Loucy (cell line): ENCODE measurements around the gene TARBP1.

ENCODE experiments used
- H2AFZ ChIP-seq: fragments of 200-600 bp; sonication (generic); 2 replicates; pipeline ENCODE4 v1.6.0; 2016; ENCODE audit warnings: antibody characterized with exemption, mild to moderate bottlenecking, low read length, moderate library complexity
- H3F3A ChIP-seq: fragments of 200-600 bp; 2 replicates; pipeline ENCODE4 v1.6.0; 2016; ENCODE audit warnings: antibody characterized with exemption, low read depth, mild to moderate bottlenecking
- H3K27me3 ChIP-seq: fragments of 200-600 bp; sonication (generic); 2 replicates; pipeline ENCODE4 v1.6.1; 2014; ENCODE audit warnings: low read length, mild to moderate bottlenecking; ENCODE audit not compliant: insufficient read depth, poor library complexity, severe bottlenecking
- H3K36me3 ChIP-seq: fragments of 200-600 bp; sonication (generic); 2 replicates; pipeline ENCODE4 v1.6.1; 2016; ENCODE audit warnings: low read length; ENCODE audit not compliant: insufficient read depth
- H3K4me1 ChIP-seq: fragments of 200-600 bp; sonication (generic); 2 replicates; pipeline ENCODE4 v1.5.1; 2014; ENCODE audit warnings: low read length, mild to moderate bottlenecking; ENCODE audit not compliant: insufficient read depth, poor library complexity, severe bottlenecking
- H3K4me2 ChIP-seq: fragments of 200-600 bp; sonication (generic); 2 replicates; pipeline ENCODE4 v1.6.0; 2014; ENCODE audit warnings: antibody characterized with exemption, low read length, low read depth, mild to moderate bottlenecking; ENCODE audit not compliant: poor library complexity, severe bottlenecking
- H3K4me3 ChIP-seq: fragments of 200-600 bp; sonication (generic); 2 replicates; pipeline ENCODE4 v1.5.1; 2014; ENCODE audit warnings: low read length, mild to moderate bottlenecking, mixed read lengths; ENCODE audit not compliant: poor library complexity, severe bottlenecking
- H3K79me2 ChIP-seq: fragments of 200-600 bp; sonication (generic); 2 replicates; pipeline ENCODE4 v1.6.1; 2014; ENCODE audit warnings: low read length; ENCODE audit not compliant: insufficient read depth
- H3K9ac ChIP-seq: fragments of 200-600 bp; sonication (generic); 2 replicates; pipeline ENCODE4 v1.6.0; 2014; ENCODE audit warnings: mild to moderate bottlenecking, low read depth, low read length, moderate library complexity; ENCODE audit not compliant: poor library complexity, severe bottlenecking
- H3K9me2 ChIP-seq: fragments of 200-600 bp; sonication (generic); replicated peaks from 2 replicates; pipeline ENCODE4 v1.6.1; 2016; ENCODE audit warnings: low read depth, low read length, mixed read lengths
- H3K9me3 ChIP-seq: fragments of 200-600 bp; sonication (generic); 2 replicates; pipeline ENCODE4 v1.6.1; 2014; ENCODE audit warnings: mild to moderate bottlenecking, antibody characterized with exemption, low read length, low read depth; ENCODE audit not compliant: insufficient read depth
- H4K20me1 ChIP-seq: fragments of 200-600 bp; sonication (generic); 2 replicates; pipeline ENCODE4 v1.6.0; 2014; ENCODE audit warnings: antibody characterized with exemption, low read length, mild to moderate bottlenecking; ENCODE audit not compliant: insufficient read depth, poor library complexity, severe bottlenecking
- EZH2phosphoT487 ChIP-seq: fragments of 200-600 bp; IDR thresholded peaks from 2 replicates; pipeline ENCODE4 v1.6.1; 2018; ENCODE audit warnings: antibody characterized with exemption, mild to moderate bottlenecking, moderate library complexity, borderline replicate concordance
- TF ChIP-seq, protein P1 (sequence below): fragments of 200-600 bp; sonication (generic); conservative IDR thresholded peaks from 2 replicates; pipeline ENCODE4 v1.5.1; 2014; ENCODE audit warnings: mild to moderate bottlenecking, antibody characterized with exemption, low read length

The TARBP1 gene

DNA sequence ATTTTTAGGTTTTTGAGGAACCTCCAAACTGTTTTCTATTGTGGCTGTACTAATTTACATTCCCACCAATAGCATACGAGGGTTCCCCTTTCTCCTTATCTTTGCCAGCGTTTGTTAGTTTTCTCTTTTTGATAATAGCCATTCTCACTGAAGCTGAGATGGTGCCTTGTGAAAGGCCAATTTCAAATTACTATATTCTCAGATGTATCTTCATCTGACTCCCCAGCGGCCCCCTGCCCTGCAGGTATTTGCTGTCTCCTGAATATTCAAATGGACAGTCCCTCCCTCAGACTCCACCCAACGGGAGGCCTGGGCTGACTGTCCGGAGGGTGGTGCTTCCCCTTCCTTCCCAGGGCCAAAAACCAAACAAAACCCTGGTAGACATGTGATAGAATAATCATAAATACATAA, 33.5 kb upstream of the TARBP1 start:
- Histone ChIP-seq H3K9ac (no peak overlapping the region), H3K4me1 (peaks cover 5% of the 10 kb centered on the region), H4K20me1 (no peaks in the 10 kb centered on the region), H3K4me3 (no peak overlapping the region), H3K36me3 (no peaks in the 10 kb centered on the region), H3K4me2 (no peak overlapping the region), H3F3A (no peaks in the 10 kb centered on the region), H3K9me3 (no peaks in the 10 kb centered on the region), H2AFZ (no peak overlapping the region), H3K79me2 (no peaks in the 10 kb centered on the region), H3K27me3 (no peaks in the 10 kb centered on the region), H3K9me2 (no peaks in the 10 kb centered on the region)
- no peak for TF ChIP-seq EZH2phosphoT487
- TF ChIP-seq, protein P1, sequence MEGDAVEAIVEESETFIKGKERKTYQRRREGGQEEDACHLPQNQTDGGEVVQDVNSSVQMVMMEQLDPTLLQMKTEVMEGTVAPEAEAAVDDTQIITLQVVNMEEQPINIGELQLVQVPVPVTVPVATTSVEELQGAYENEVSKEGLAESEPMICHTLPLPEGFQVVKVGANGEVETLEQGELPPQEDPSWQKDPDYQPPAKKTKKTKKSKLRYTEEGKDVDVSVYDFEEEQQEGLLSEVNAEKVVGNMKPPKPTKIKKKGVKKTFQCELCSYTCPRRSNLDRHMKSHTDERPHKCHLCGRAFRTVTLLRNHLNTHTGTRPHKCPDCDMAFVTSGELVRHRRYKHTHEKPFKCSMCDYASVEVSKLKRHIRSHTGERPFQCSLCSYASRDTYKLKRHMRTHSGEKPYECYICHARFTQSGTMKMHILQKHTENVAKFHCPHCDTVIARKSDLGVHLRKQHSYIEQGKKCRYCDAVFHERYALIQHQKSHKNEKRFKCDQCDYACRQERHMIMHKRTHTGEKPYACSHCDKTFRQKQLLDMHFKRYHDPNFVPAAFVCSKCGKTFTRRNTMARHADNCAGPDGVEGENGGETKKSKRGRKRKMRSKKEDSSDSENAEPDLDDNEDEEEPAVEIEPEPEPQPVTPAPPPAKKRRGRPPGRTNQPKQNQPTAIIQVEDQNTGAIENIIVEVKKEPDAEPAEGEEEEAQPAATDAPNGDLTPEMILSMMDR, result no peak

DNA sequence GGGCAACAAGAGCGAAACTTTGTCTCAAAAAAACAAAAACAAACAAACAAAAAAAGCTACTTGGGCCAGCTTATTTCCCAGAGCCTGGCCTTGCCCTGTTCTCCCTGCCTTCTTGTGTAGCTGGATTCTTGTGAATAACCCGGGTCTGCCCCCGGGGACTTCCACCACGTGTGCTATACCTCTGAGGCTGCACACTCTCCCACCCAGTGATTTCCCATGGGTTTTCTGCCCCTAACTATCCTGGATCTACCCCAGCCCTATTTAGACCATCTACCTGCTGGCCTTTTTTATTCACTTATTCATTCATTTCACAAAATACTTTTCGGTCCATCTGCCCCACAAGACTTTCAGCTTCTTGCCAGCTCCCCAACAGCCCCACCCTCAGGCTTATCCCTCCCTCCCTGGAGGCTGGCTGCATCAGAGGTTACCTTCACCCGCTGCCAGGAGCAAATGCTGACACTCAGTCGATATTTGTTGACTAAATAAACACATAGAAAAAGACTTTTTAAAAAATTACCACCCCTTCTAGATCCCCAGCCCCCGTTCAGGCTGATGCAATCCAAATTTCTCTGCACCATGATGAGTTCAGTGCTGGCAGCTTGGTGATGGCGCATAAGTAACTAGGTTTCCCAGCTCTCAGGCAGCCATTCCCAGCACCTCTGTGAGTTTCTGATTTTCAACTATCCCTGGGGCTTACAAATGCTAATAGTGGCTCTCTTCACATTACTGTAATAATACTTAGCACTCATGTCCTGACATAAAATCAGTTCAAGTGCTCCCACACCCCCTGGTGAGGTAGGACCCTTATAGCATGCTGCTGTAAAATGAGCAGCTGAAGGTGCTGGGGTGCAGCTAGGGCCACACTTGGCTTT, 30.7 kb upstream of the TARBP1 start:
- no peak overlapping the region for H3K9ac ChIP-seq
- no peaks in the 10 kb centered on the region for H3K79me2 ChIP-seq
- no peaks in the 10 kb centered on the region for H4K20me1 ChIP-seq
- no peaks in the 10 kb centered on the region for H3K27me3 ChIP-seq
- no peaks in the 10 kb centered on the region for H3K9me3 ChIP-seq
- H3K4me1 ChIP-seq, result peaks cover 6% of the 10 kb centered on the region
- H3K4me3 ChIP-seq, result no peak overlapping the region
- no peaks in the 10 kb centered on the region for H3K9me2 ChIP-seq
- H3F3A ChIP-seq, result no peaks in the 10 kb centered on the region
- no peaks in the 10 kb centered on the region for H3K36me3 ChIP-seq
- H3K4me2 ChIP-seq, result no peak overlapping the region
- peak overlapping the region; percentile 23; the same call in 1 of the 2 replicates for H2AFZ ChIP-seq
- TF ChIP-seq, protein P1, result peak; percentile 18; the same call in 1 of the 2 replicates
- TF ChIP-seq EZH2phosphoT487, result no peak

DNA sequence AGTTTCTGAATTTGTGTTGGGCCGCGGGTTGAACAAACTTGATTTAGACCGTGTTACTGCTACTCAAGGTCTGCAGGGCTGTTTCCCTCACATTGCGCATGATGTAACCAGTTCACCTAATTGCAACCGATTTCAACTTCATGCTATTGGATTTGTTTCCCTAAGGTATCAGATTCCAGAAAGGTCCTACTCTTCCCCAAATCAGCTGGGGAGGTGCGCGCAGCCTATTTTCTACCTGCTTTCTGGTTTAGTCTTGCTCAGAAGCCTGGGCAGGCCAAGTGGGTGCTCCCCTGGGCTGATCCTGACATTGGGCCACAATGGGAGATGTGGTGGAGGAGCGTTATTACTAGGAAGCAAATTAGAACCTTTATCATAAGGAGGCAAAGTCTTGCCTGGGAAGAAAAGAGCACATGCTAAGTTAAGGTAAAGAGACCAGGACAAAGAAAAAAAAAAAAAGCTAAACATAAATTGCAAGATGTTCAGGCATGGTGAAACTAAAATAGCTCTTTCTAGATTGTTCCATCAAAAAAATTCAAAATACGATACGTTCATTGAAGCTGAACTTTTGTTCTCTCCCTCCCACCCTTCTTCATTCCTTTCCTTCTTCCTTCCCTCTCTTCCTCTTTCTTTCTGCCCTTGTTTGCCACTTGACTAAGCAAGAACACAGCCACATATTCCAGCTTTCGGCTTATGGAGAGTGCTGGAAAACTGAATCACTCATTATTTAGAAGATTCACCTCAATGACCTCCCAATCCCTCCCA, 28.8 kb upstream of the TARBP1 start:
- H3K27me3 ChIP-seq, result no peaks in the 10 kb centered on the region
- H3K4me3 ChIP-seq, result no peak overlapping the region
- no peaks in the 10 kb centered on the region for H3K79me2 ChIP-seq
- H3K9me3 ChIP-seq, result no peaks in the 10 kb centered on the region
- peaks cover 10% of the 10 kb centered on the region for H3K4me1 ChIP-seq
- no peak for TF ChIP-seq EZH2phosphoT487
- TF ChIP-seq, protein P1, result no peak
- H2AFZ ChIP-seq, result no peak overlapping the region
- no peaks in the 10 kb centered on the region for H3K9me2 ChIP-seq
- H3K9ac ChIP-seq, result no peak overlapping the region
- H3K36me3 ChIP-seq, result no peaks in the 10 kb centered on the region
- no peaks in the 10 kb centered on the region for H3F3A ChIP-seq
- no peak overlapping the region for H3K4me2 ChIP-seq
- no peaks in the 10 kb centered on the region for H4K20me1 ChIP-seq
